ENCODE results near the gene RIMBP2.
A peak's percentile ranks its signal among the peaks of the same experiment; 100 is the strongest.
"Not testable (repeated sequence)": the region's sequence is repeated elsewhere in the genome, so short reads cannot be mapped to it uniquely, and the experiment has no call there.

Gene RIMBP2

GRCh38 chr12:130715998-130716968 is at the start of gene RIMBP2:
RIMBP2 (minus strand) TSS chr12:130716299; CDS start chr12:130479013, 237,286 bp downstream.
- no peak for DNase-seq (ENCODE audit: low read depth, low spot score)

DNA sequence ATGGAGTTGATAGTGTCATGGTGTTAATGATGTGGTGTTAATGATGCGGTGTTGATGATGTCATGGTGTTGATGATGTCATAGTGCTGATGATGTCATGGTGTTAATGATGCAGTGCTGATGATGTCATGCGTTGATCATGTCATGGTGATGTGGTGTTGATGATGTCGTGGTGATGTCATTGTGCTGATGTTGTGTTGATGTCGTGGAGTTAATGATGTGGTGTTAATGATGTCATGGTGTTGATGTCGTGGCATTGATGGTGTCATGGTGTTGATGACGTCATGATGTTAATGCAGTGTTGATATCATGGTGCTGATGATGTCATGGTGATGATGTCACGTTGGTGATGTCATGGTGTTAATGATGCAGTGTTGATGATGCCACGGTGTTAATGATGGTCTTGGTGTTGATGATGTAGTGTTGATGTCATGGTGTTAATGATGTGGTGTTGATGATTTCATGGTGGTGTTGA is 49.1 kb upstream of the RIMBP2 start:
- DNase-seq (ENCODE audit: low read depth, low spot score), result no peak

DNA sequence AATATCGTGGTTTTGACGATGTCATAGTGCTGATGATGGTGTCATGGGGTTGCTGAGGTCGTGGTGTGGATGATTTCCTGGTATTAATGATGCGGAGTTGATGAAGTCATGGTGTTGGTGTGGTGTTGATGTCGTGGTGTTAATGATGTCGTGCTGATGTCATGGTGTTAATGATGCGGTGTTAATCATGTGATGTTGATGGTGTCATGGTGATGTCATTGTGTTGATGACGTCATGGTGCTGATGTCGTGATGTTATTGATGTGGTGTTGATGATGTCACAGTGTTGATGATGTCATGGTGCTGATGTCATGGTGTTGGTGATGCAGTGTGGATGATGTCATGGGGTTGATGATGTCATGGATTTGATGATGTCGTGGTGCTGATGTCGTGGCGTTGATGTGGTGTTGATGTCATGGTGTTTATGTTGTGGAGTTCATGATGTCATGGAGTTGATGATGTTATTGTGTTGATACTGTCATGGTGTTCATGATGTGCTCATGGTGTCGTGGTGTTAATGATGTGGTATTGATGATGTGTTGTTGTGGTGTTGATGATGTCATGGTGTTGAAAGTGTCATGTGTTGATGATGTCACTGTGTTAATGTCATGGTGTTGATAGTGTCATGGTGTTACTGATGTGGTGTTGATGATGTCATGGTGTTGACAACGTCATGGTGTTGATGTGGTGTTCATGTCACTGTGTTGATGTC is 48.5 kb upstream of the RIMBP2 start:
- no peak for DNase-seq (ENCODE audit: low read depth, low spot score)

DNA sequence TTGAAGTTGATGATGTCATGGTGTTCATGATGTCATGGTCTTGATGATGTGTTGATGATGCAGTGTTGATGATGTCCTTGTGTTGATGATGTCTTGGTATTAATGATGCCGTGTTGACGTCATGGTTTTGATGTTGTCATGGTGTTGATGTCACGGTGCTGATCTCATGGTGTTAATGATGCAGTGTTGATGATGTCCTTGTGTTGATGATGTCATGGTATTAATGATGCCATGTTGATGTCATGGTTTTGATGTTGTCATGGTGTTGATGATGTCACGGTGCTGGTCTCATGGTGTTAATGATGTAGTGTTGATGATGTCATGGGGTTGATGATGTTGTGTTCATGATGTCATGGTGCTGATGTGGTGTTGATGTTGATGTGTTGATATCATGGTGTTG is 48.0 kb upstream of the RIMBP2 start:
- DNase-seq (ENCODE audit: low read depth, low spot score), result no peak

- no peak for DNase-seq (ENCODE audit: low read depth, low spot score)
These were observed 46.2 kb upstream of the RIMBP2 start for GRCh38 chr12:130762319-130762675.

DNA sequence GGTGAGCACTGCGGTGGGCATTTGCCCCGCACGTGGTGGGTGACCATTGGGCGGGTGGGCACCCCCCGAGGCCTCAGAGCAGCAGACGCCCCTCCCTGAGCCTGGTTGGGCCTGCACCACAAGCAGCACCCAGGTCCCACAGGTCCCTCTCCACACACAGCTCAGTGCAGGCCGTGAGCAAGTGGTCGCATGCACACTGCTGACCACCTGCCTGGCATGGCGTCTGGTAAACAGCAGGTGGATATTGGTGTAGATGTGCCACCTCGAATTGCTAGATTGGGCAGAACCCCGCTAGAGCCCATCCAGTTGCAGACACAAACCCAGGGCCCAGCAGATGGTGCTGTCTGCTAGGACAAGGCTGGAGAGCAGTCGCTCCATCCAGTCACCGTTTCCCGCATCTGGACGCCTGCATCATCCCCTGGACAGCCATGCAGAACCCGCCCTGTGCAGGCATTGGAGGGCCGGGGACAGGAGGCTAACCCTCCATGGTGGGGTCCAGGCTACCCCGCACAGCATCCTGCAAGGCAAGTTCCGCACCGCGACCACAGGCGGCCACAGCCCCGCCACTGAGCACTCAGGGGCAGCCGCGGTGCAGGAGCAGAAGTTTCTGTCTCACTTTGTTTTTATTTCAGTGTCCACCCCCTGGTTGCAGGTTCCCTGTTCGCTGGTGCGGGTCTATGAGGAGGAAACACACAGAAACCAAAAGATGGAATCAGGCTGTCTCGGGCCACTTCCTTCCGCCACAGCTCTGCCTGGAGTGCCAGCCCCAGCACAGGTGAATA is 45.6 kb upstream of the RIMBP2 start:
- DNase-seq (ENCODE audit: low read depth, low spot score), result peak; percentile 49

GRCh38 chr12:130754234-130754901 is 38.3 kb upstream of the RIMBP2 start:
- no peak for DNase-seq (ENCODE audit: low read depth, low spot score)

GRCh38 chr12:130752692-130753230 is 36.7 kb upstream of the RIMBP2 start:
- no peak for DNase-seq (ENCODE audit: low read depth, low spot score)

DNA sequence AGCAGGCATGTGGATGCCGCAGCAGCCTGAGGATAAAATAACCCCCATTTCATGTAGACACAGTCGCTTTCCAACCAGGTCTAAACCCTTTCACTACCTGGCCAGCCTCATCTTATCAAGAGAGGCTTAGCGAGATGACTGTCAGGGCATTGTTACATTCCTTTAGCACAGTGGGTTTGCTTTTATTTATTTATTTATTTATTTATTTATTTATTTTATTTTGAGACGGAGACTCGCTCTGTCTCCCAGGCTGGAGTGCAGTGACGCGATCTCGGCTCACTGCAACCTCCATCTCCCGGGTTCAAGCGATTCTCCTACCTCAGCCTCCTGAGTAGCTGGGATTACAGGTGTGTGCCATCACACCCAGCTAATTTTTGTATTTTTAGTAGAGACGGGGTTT is 35.9 kb upstream of the RIMBP2 start:
- not testable (repeated sequence) for DNase-seq (ENCODE audit: low read depth, low spot score)

DNA sequence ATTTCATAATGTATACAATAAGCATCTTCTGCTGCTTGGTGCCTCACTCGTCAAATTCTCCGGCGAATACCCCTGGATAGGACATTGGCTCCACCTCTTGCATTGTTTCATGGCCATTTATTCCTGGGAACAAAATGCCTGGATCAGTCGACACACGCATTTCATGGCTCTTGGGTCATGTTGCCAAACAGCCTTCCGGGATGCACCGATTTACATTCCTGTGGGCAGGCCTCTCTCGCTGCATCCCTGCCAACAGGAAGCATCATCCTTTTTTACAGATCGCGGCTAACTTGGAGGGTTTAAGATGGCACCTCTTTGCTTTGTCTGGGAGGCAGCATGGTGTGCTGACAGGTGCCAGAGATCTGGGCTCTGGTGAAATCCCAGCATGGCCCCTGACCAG is 32.7 kb upstream of the RIMBP2 start:
- DNase-seq (ENCODE audit: low read depth, low spot score), result no peak

- DNase-seq (ENCODE audit: low read depth, low spot score), result peak; percentile 50
These were observed 32.0 kb upstream of the RIMBP2 start for GRCh38 chr12:130747867-130748740.

DNA sequence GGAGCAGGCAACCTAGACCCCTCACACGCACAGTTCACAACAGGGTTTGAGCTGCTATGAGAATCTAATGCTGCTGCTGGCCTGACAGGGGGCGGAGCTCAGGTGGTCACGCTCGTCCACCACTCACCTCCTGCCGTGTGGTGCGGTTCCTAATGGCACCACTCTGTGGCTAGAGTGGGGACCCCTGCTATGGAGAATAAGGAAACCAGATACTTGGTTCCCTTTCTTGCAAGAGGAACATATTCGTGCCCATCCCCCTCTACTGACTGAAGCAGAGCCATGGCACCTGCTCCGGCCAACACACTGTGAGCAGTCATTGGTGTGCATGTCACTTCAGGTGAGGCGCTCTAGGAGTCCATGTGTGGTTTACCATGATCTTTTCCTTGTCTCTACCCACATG is 30.4 kb upstream of the RIMBP2 start:
- DNase-seq (ENCODE audit: low read depth, low spot score), result no peak

DNA sequence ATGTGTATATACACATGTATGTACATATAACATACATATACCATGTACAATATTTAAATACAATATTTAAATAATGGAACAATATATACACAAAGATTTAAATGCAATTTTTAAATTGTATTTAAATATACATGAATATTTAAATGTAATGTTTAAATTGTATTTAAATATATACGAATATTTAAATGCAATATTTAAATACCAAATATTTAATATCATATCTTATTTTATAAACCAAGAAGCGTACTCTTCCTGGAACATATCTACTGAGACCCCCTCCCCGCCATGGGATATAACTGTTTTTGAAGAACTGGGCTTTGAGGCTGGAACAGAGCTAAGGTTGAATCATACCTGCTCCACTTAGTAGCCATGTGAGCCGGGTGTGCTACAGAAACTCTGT is 29.8 kb upstream of the RIMBP2 start:
- no peak for DNase-seq (ENCODE audit: low read depth, low spot score)

GRCh38 chr12:130744274-130744673 is 28.2 kb upstream of the RIMBP2 start:
- DNase-seq (ENCODE audit: low read depth, low spot score), result no peak

- no peak for DNase-seq (ENCODE audit: low read depth, low spot score)
These were observed 27.5 kb upstream of the RIMBP2 start for GRCh38 chr12:130743606-130744005.

- DNase-seq (ENCODE audit: low read depth, low spot score), result no peak
These were observed 27.1 kb upstream of the RIMBP2 start for GRCh38 chr12:130743176-130743575.

- no peak for DNase-seq (ENCODE audit: low read depth, low spot score)
These were observed 26.6 kb upstream of the RIMBP2 start for GRCh38 chr12:130742716-130743115.

GRCh38 chr12:130742112-130742511 is 26.0 kb upstream of the RIMBP2 start:
- DNase-seq (ENCODE audit: low read depth, low spot score), result no peak

- no peak for DNase-seq (ENCODE audit: low read depth, low spot score)
These were observed 23.5 kb upstream of the RIMBP2 start for GRCh38 chr12:130739571-130739970.

GRCh38 chr12:130738403-130738802 is 22.3 kb upstream of the RIMBP2 start:
- not testable (repeated sequence) for DNase-seq (ENCODE audit: low read depth, low spot score)

Measured in activated naive CD8-positive, alpha-beta T cell treated with anti-CD3 and anti-CD28 coated beads, Interleukin-2, amount 50 U/mL, for 16 hours (primary cell).